HG02943 (cell line): ENCODE results near the gene KRTAP5-1.
"Not testable (repeated sequence)": the region's sequence is repeated elsewhere in the genome, so short reads cannot be mapped to it uniquely, and the experiment has no call there.

Source experiments
- ATAC-seq: cut with Tn5 transposase; IDR thresholded peaks from one replicate; pipeline ENCODE4 v1.9.1; 2021; ENCODE audit warnings: mild to moderate bottlenecking, low read depth, moderate library complexity; ENCODE audit not compliant: unreplicated experiment

KRTAP5-1 gene

DNA sequence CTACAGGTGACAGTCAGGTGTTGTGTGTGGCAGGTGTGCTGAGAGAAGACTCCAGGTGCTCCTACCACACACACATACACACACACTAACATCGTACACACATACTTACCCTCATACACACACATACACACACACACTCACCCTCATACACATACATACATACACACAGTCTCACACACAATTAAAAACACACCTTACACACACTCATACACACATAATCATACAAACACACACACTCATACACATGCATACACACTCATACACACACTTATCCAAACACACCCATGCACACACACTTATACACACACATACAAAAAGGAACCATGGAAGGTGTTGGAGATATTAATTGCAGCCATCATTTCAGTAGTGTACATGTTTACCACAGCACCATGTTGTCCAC is 18.5 kb upstream of the KRTAP5-1 start:
- no peak for ATAC-seq

DNA sequence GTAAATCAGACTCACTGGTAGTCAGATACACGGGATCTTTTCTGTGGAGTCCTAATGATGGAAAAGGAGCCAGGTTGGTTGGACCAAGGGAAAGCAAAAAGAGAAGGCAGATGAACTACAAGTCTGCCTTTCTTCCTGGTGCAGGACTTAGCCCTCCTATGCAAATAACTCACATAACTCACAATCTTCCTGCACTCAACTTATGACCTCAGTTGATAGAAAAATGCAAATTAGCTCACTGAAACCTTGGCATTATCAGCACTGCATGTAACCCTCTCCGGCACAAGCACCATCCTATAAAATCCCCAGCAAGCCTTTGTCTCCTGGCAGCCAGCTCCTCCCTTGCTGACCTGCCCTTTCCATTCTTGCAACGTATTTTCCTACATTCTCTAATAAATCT is 16.6 kb upstream of the KRTAP5-1 start:
- ATAC-seq = not testable (repeated sequence)

DNA sequence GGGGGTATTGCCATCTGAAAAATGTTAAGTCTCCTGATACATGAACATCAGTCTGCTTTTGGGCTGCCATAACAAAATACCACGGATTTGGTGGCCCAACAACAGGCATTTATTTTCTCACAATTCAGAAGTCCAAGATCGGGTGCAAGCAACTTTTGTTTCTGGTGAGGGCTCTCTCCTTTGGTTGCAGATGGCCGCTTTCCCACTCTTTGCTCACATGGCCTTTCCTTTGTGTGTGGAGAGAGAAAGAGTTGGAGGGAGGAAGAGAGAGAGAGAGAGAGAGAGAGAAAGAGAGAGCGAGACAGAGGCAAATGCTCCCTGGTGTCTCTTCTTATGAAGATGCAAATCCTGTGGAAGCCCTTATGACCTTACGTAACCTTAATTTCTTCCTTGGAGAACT is 15.5 kb upstream of the KRTAP5-1 start:
- ATAC-seq = no peak

DNA sequence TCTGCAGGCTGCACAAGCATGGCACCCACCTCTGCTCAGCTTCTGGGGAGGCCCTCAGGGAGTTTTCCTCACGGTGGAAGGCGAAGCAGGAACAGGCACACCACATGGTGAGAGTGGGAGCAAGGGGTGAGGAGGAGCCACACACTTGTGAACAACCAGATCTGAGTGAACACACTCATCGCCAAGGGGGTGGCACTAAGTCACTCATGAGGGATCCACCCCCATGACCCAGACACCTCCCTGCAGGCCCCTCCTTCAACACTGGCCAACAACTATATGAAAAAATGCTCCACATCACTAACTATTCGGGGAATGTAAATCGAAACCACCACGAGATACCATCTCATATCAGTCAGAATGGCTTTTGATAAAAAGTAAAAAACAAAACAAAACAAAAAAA is 13.7 kb upstream of the KRTAP5-1 start:
- ATAC-seq = no peak

DNA sequence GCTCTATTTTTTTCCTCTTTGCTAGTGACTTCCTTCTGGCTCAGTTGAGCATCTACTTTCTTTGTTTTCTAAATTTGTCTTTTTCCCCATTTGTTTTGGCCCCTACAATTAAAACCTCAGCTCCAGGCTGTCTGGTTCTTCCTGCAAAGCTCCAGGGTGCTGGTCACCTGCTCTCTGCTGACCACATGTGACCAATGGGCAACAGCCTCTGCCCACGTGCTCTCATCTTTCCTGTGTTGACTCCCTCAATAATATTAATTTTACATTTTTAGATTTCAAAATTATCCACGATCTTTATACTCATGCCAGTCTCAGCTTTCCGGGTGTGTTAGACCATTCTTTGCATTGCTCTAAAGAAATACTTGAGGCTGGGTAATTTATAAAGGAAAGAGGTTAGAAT is 13.3 kb upstream of the KRTAP5-1 start:
- not testable (repeated sequence) for ATAC-seq

DNA sequence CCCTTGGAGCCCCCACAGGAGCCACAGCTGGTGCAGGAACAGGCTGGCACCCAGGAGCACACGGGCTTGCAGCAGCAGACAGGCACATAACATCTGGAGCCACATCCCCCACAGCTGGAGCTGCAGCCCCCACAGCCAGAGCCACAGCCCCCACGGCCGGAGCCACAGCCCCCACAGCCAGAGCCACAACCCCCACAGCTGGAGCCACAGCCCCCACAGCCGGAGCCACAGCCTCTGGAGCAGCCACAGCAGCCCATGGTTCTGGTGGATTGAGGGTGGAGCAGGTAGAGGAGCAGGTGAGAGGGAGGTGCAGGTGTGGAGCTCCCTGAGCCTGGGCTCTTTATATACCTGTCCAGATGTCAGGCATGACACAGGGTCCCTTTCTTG is 12.9 kb upstream of the KRTAP5-1 start, which contains the start of gene KRTAP5-2:
Gene KRTAP5-2, minus strand, starts transcription at position 301 of the 387 bp plus-strand sequence. Its CDS starts 44 bp downstream, at position 257.
- ATAC-seq = no peak

DNA sequence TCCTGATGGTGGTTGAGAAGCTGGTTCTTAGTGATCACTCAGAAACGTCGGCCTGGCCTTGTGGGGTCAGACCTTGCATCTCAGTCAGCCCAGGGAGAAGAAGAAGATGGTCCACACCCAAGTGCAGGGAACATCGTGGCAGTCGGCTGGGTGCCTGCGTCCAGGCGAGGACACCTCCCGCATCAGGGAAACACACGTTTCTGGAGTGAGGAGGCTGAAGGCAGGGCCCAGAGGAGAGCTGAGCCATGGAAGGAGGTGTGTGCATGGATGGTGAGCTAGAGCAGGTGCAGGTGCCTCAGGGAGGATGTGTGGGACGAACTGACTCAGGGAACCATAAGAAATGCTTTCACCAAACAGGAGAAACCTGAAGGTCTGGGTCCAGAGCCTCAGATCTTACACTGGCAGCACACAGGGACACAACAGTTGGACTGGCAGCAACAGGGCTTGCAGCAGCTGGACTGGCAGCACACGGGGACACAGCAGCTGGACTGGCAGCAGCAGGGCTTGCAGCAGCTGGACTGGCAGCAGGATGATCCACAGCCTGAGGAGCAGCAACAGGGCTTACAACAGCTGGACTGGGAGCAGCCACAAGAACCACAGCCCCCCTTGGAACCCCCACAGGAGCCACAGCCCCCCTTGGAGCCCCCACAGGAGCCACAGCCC is 12.4 kb upstream of the KRTAP5-1 start:
- ATAC-seq = no peak

DNA sequence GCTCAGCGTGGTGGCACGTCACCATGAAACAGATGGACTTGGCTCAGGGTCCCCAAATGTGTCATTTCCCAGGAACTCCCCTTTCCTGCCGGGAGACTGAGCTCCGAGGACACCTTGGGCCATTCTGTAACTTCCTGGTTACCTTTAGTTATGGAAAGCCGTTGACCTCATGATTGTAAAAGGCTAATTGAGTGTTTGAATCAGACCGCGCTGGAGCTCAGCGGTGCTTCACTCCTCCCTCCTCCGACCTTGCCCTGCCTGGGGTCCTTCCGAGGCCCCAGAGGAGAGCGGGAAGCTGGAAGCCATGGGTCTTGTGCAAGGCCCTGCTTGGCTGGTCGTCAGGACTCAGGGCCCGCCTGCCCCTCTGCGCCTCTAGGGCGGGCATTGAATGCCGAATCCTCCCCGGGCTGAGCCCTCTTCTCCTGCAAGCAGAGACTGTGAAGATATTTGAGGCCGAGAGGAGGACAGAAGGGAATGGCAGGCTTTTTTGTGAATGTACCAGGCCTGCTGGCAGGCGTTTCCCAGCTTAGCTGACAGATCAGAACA is 11.6 kb upstream of the KRTAP5-1 start:
- not testable (repeated sequence) for ATAC-seq

DNA sequence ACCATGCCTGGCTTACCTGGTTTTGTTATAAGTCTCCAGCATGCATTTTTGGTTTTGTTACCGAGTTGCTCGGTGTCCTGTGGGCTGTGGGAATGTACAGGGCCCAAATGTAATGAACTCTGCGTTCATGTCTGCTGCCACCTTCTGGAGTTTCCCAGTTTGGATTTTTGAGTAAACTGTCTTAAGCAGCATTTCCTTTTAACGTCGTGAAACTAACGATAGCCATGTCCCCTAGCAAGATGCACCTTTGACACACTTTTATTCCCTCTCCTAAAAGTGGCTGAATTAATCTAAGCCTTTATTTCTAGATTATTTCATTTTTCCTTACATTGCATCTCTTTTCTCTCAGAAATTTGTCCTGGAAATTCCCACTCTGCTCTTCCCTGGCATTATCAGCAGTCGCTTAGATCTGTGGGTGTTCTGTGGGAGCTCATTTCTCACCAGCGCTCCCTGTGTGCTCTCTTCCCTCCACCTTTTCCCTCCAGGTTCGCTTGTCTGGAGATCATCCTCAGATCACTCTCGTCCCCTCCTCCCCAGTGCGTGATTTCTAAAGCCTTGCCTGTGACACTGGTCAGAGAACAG is 11.0 kb upstream of the KRTAP5-1 start:
- ATAC-seq = not testable (repeated sequence)

DNA sequence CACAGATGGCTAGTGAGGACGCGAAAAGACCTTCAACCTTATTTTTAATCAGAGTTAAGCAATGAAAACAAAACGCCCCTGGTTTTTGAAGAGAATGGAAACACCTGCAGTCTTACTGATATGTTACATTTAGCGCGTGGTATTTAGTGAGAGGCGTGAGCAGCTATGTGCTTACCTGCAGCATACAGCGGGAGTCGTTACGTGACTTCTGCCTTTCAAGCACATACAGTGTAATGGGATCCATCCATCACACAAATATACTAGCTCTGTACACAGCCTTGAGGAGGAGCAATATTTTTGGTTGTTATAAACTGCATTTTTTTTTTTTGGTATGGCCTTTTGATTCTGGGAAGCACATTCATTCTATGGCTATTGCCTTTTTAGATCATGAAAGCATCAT is 7.5 kb upstream of the KRTAP5-1 start:
- ATAC-seq = no peak

DNA sequence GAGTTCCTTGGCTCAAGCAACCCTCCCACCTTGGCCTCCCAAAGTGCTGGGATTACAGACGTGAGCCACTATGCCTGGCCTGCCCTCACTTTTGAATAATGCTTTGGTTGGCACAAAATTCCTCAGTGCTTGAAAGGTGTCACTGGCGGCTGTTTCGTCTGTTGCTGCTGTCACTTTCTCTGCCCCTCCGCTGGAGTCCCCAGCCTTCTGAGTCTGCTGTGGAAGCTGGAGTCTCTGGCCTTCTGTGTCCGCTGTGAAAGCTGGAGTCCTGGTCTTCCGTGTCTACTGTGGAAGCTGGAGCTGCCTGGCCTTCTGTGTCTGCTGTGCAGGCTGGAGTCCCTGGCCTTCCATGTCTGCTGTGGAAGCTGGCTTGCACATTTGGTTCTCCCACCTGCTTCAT is 4.9 kb upstream of the KRTAP5-1 start:
- no peak for ATAC-seq

DNA sequence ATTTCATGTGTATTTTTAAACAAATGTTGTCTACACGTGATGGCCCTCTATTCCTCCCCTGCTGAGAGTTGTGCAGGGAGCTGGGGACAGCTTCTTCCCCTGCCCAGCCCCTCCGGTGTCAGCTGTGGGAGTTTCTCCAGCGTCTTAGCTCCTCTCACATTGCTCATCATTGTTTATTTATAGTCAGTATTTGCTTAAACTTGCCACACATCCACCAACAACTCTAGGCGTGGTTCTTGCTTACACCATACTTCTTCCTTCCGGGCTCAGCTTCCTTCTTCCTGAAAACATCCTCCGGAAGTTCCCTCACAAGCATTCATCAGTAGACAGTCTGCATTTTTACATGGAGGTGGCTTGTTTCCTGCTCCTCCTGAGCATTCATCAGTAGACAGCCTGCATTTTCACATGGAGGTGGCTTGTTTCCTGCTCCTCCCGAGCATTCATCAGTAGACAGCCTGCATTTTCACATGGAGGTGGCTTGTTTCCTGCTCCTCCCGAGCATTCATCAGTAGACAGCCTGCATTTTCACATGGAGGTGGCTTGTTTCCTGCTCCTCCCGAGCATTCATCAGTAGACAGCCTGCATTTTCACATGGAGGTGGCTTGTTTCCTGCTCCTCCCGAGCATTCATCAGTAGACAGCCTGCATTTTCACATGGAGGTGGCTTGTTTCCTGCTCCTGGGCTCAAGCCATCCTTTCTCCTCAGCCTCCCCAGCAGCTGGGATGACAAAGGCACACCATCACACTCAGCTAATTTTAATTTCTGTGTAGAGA is 4.3 kb upstream of the KRTAP5-1 start:
- ATAC-seq = not testable (repeated sequence)

DNA sequence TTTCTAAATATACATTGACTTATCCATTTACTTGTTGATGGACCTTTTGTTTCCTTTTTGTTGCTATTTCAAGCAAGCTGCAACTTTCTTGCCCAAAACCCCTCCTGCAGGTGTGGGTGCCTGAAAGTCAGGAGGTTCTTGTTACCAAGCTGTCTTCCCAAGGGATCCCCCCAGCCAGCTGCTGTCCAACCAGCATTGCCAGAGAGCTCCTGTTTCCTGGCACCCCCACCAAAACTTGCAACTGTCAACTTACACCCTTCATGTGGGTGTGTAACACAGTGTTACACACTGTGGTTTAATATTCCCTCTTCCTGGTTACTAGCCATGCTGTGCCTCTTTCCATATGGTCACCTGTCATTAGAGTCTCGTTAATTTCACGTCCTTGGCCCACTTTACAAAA is 1.6 kb upstream of the KRTAP5-1 start:
- no peak for ATAC-seq

DNA sequence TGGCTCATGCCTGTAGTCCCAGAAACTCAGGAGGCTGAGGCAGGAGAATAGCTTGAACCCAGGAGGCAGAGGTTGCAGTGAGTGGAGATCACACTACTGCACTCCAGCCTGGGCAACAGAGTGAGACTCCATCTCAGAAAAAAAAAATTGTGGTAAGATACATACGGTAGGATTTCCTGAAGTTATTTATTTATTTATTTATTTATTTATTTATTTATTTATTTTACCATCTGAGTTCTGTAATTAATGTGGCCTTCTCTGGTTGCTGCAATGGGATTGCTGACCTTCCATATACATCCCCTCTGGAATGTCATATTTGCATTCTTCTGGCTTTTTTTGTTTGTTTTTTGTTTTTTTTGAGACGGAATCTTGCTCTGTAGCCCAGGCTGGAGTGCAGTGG is 2.2 kb downstream of the KRTAP5-1 start:
- not testable (repeated sequence) for ATAC-seq

DNA sequence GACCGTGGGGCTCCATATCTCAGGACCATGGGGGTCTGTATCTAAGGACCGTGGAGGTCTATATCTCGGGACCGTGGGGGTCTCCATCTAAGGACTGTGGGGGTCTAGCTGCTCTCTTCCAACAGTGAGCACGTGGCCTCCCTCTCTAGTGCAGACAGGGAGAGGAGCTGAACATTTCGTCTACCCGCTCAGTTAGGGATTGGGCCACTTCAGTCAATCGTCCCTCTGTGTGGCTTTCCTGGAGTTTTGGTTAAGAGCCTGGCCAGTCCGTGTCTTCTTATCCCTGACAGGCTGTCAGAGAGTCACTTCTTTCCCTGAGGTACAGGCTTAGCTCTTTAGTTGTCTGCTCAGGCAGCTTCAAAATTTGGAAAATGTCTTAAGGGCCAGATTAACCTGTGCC is 3.1 kb downstream of the KRTAP5-1 start:
- no peak for ATAC-seq

DNA sequence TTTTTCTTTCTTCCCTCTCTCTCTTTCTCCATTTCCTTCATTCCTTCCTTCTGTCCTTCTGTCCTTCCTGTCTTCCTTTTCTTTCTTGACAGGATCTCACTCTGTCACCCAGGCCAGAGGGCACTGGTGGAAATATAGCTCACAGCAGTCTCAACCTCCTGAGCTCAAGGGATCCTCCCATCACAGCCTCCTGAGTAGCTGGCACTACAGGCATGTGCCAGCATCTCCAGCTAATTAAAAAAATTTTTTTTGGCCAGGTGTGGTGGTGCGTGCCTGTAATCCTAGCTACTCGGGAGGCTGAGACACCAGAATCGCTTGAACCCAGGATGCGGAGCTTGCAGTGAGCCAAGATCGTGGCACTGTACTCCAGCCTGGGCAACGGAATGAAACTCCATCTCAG is 8.3 kb downstream of the KRTAP5-1 start:
- no peak for ATAC-seq

DNA sequence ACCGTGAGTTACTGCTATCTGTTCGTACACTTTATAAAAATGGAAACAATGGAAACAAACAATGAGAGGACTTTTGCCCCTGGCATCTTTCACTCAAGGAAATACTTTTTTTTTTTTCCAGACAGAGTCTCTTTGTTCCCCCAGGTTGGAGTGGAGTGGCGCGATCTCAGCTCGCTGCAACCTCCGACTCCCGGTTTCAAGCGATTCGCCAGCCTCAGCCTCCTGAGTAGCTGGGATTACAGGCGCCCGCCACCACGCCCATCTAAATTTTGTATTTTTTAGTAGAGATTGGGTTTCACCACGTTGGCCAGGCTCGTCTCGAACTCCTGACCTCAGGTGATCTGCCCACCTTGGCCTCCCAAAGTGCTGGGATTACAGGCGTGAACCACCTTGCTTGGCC is 9.3 kb downstream of the KRTAP5-1 start:
- not testable (repeated sequence) for ATAC-seq

DNA sequence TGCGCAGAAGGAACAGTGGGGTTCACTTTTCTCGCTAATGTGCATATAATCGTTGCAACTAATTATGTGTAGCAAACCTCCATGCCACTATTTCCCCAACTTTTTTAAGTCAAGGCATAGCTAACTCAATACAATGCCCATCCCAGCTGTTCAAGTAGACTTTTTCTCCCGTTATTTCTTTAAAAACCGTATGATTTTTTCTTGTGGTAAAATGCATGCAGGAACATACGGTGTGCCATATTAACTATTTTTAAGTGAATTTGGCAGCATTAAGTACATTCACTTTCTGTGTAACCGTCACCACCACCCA is 10.2 kb downstream of the KRTAP5-1 start:
- ATAC-seq = no peak

DNA sequence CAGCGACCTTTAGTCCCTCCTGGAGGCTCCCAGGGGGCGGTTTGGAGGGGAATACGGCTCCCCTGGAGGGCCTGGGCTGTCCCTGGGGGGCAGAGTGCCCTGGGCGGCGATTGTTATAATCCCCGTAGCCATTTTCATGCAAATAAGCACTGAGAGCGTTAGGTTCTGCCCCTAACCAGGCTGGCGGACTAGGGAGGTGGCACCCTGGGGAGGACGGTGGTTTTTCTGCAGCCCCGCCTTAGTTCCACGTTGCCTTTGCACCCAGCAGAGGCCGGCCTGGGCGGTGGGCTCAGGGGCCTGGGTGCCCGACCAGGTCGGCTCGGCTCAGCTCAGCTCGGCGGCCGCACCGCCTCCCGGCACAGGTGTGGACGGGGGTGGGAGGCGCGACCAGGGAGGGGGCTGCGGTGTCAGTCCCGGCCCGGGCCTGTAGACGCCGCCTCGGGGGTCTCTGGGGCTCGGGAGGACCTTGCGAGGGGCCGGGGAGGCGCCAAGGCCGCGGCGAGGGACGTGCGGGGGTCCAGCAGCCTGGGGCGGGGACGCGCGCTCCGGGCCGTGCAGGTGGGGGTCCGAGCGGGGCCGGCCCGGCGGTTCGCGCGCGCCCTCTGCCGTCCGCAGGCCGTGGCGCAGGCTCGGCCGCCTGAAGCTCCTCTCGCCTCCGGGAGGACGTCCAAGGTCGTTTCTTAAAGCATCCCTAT is 10.7 kb downstream of the KRTAP5-1 start:
- no peak for ATAC-seq

DNA sequence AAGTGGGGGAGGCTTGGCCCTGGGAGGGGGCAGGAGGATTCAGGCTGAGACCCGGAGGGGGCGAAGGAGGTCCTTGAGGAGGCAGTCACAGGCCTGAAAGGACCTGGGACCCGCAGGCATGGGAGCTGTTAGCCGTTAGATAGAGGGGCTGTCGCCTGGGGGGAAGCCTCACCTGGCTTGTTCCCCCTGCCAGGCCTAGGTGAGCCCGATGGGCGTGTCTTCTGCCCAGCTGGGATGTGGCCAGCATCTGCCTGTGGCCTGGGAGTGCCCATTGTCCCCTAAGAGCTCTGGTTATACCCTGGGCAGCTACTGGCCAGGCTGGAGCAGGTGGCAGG is 11.2 kb downstream of the KRTAP5-1 start:
- no peak for ATAC-seq
